NCI-H1048 (cell line): ENCODE results near the gene TPX2.
"Not testable (repeated sequence)": the region's sequence is repeated elsewhere in the genome, so short reads cannot be mapped to it uniquely, and the experiment has no call there.

Experiments
- DNase-seq: peaks from one replicate; lab custom pipeline; 2025; lab: John Stamatoyannopoulos, UW

Gene TPX2

GRCh38 chr20:31720486-31721407 lies 18.3 kb upstream of the TPX2 start:
- no peak for DNase-seq

- DNase-seq: no peak
Observed at GRCh38 chr20:31721408-31722256, 17.5 kb upstream of the TPX2 start.

- peak; percentile 57 for DNase-seq
Observed at GRCh38 chr20:31722257-31723068, 16.6 kb upstream of the TPX2 start, which contains the start of gene BCL2L1. Gene BCL2L1 (minus strand): TSS chr20:31722868. CDS start chr20:31722218, 650 bp downstream.

GRCh38 chr20:31723069-31723318 lies 16.1 kb upstream of the TPX2 start:
- DNase-seq: no peak

- peak; percentile 87 for DNase-seq
Observed at GRCh38 chr20:31723319-31724078, 15.6 kb upstream of the TPX2 start.

GRCh38 chr20:31731321-31731717 lies 7.8 kb upstream of the TPX2 start:
- DNase-seq: no peak

- no peak for DNase-seq
Observed at GRCh38 chr20:31739550-31739977, 474 bp downstream of the TPX2 start.

- DNase-seq: no peak
Observed at GRCh38 chr20:31740208-31740607, 1.1 kb downstream of the TPX2 start.

GRCh38 chr20:31740656-31741323 lies 1.7 kb downstream of the TPX2 start:
- no peak for DNase-seq

- no peak for DNase-seq
Observed at GRCh38 chr20:31746068-31746878, 7.2 kb downstream of the TPX2 start.

- not testable (repeated sequence) for DNase-seq
Observed at GRCh38 chr20:31747028-31747427, 7.9 kb downstream of the TPX2 start.

- DNase-seq: no peak
Observed at GRCh38 chr20:31747640-31748039, 8.6 kb downstream of the TPX2 start.

GRCh38 chr20:31749223-31749622 lies 10.1 kb downstream of the TPX2 start:
- DNase-seq: no peak

- no peak for DNase-seq
Observed at GRCh38 chr20:31751126-31751525, 12.0 kb downstream of the TPX2 start.

GRCh38 chr20:31757254-31757653 lies 18.2 kb downstream of the TPX2 start:
- no peak for DNase-seq

GRCh38 chr20:31758521-31758920 lies 19.4 kb downstream of the TPX2 start:
- no peak for DNase-seq

- no peak for DNase-seq
Observed at GRCh38 chr20:31758991-31759390, 19.9 kb downstream of the TPX2 start.

- no peak for DNase-seq
Observed at GRCh38 chr20:31759836-31760518, 20.9 kb downstream of the TPX2 start.

- DNase-seq: no peak
Observed at GRCh38 chr20:31760519-31761240, 21.6 kb downstream of the TPX2 start.
